Psoas muscle (tissue), 8 donors: ENCODE measurements around the gene TCF7L1. TPM values are rescaled to one million over a fixed set of nuclear protein-coding genes. Genes with fewer than 3 reads are reported as not detected.

Experiments used
- ATAC-seq, 4 donors: fragments of 200-7000 bp; cut with Tn5 transposase; one replicate each; pipeline ENCODE4 v1.9.1; 2020; ENCODE audit warnings: moderate library complexity in 3 of 4, mild to moderate bottlenecking in 2 of 4
- DNase-seq, 2 donors: peaks; one replicate each; pipeline ENCODE4 v3.0.0-alpha.2; 2020
- H3K27ac ChIP-seq: fragments of 200-600 bp; one replicate; pipeline ENCODE4 v1.8.0; 2022
- H3K27me3 ChIP-seq, 3 donors: fragments of 200-600 bp in 1 of 3; one replicate each; pipeline versions ENCODE4 v1.6.1 to v1.8.0; 2013 to 2022; ENCODE audit warnings: low read length in 2 of 3, mild to moderate bottlenecking in 2 of 3, moderate library complexity in 1 of 3; ENCODE audit not compliant: insufficient read depth in 3 of 3
- H3K36me3 ChIP-seq, 2 donors: fragments of 200-600 bp in 1 of 2; one replicate each; pipeline versions ENCODE4 v1.6.1 to v1.8.0; 2013 to 2022; ENCODE audit warnings: low read depth in 1 of 2, mild to moderate bottlenecking in 1 of 2, moderate library complexity in 1 of 2; ENCODE audit not compliant: insufficient read depth in 1 of 2
- H3K4me1 ChIP-seq: fragments of 200-600 bp; one replicate; pipeline ENCODE4 v1.8.0; 2022
- H3K4me3 ChIP-seq: fragments of 200-600 bp; one replicate; pipeline ENCODE4 v1.8.0; 2022; ENCODE audit warnings: mild to moderate bottlenecking
- H3K9me3 ChIP-seq: fragments of 200-600 bp; one replicate; pipeline ENCODE4 v1.8.0; 2022
- CTCF ChIP-seq: fragments of 200-600 bp; IDR thresholded peaks from one replicate; pipeline ENCODE4 v1.8.0; 2022; ENCODE audit warnings: antibody characterized with exemption
- WGBS, 3 donors: extraction: QIAGEN DNeasy Blood & Tissue Kit; methylation state at CpG; one replicate each; pipeline versions ENCODE4 v1.1.6 to v1.1.7; 2013; 5-methylcytosine and 5-hydroxymethylcytosine counted together
- intact Hi-C, 2 donors: fragments of 100-400 bp; cut with DNase I; formaldehyde crosslinking; loops; one replicate each; pipeline versions ENCODE4 v1.11.0 to v1.14.2; 2022
- polyA plus RNA-seq, 3 donors: library from polyadenylated mRNA; stranded (reverse); fragments of 200-250 nt; gene quantifications; one replicate each; pipeline ENCODE4 v1.2.3, GENCODE V29; 2013
- total RNA-seq, 4 donors: library from RNA; stranded (reverse); fragmentation: NEBNext Ultra II Directional in 2 of 4; extraction: Animal tissue kit (Norgen Biotek cat#: 25700) in 2 of 4; gene quantifications; one replicate each; pipeline versions ENCODE4 v1.2.1 to v1.2.4, GENCODE V29; 2021 to 2023
- donor health status: healthy with polysubstance abuse.
- donor health status: DM: no; HTN: no; CAD: no; lungs with moderate emphysema.
- donor health status: Bipolar disorder and iron deficiency.
- donor health status: healthy.
- donor health status: DM: yes; HTN: yes; CAD: no.
- donor health status: DM: no; HTN: no; CAD: no.
- donor health status: DM: no; HTN: no; CAD: no.
- donor health status: DM: yes; HTN: yes; CAD: no.

Gene TCF7L1
- total and polyA plus RNA-seq, 7 donors = 2.1 to 13.3 (median 6.1) TPM

GRCh38 chr2:85255813-85256594, 122.8 kb downstream of the TCF7L1 start:
- peaks cover 25% of the 10 kb centered on the region for H3K4me1 ChIP-seq
- DNase-seq (no peak), ATAC-seq (peak in 1 of 4 donors; percentile 19)
- no peak for TF ChIP-seq CTCF
- no peaks in the 10 kb centered on the region for H3K27me3 ChIP-seq
- no peaks in the 10 kb centered on the region for H3K36me3 ChIP-seq
- intact Hi-C loops = no loop called here
- peak overlapping the region; percentile 11 for H3K4me3 ChIP-seq
- WGBS, 3 donors = 39 to 48% (median 42%) methylated on average over 23 of the region's 23 CpGs
- no peak overlapping the region for H3K27ac ChIP-seq
- H3K9me3 ChIP-seq = no peaks in the 10 kb centered on the region

- no peak overlapping the region for H3K4me3 ChIP-seq
- H3K4me1 ChIP-seq = peaks cover 25% of the 10 kb centered on the region
- intact Hi-C loops = no loop called here
- H3K9me3 ChIP-seq = no peaks in the 10 kb centered on the region
- H3K36me3 ChIP-seq = no peaks in the 10 kb centered on the region
- no peaks in the 10 kb centered on the region for H3K27me3 ChIP-seq
- whole genome bisulfite sequencing, 3 donors = 43 to 49% (median 47%) methylated on average over 12 of the region's 12 CpGs
- TF ChIP-seq CTCF = no peak
- ATAC-seq = peak; percentile 15 to 43 (median 40)
- H3K27ac ChIP-seq = peak overlapping the region; percentile 30
- DNase-seq = no peak
Measured at GRCh38 chr2:85257359-85257969, 124.3 kb downstream of the TCF7L1 start.

- Histone ChIP-seq H3K4me1 (peaks cover 25% of the 10 kb centered on the region), H3K9me3 (no peaks in the 10 kb centered on the region), H3K4me3 (no peak overlapping the region), H3K36me3 (no peaks in the 10 kb centered on the region), H3K27ac (peak overlapping the region; percentile 30), H3K27me3 (no peaks in the 10 kb centered on the region)
- intact Hi-C loops = no loop called here
- ATAC-seq = peak; percentile 13 to 24 (median 20)
- no peak for DNase-seq
- TF ChIP-seq CTCF = no peak
- WGBS, 3 donors = 59 to 70% (median 63%) methylated on average over 7 of the region's 7 CpGs
Measured at GRCh38 chr2:85257970-85258605, 124.9 kb downstream of the TCF7L1 start.

GRCh38 chr2:85259101-85259590, 126.0 kb downstream of the TCF7L1 start:
- 75 to 84% (median 80%) methylated on average over 11 of the region's 11 CpGs for WGBS, 3 donors
- Histone ChIP-seq H3K27ac (no peak overlapping the region), H3K27me3 (no peaks in the 10 kb centered on the region), H3K9me3 (no peaks in the 10 kb centered on the region), H3K4me3 (no peak overlapping the region), H3K4me1 (peaks cover 25% of the 10 kb centered on the region), H3K36me3 (no peaks in the 10 kb centered on the region)
- TF ChIP-seq CTCF = no peak
- ATAC-seq = peak in 1 of 4 donors; percentile 37
- DNase-seq = no peak
- intact Hi-C loops = no loop called here
